IMR-90 (cell line): ENCODE measurements around the gene SFXN2. TPM values are rescaled to one million over a fixed set of nuclear protein-coding genes. Genes with fewer than 3 reads are reported as not detected.
"Not testable (repeated sequence)": the region's sequence is repeated elsewhere in the genome, so short reads cannot be mapped to it uniquely, and the experiment has no call there.

Experiments used
- ATAC-seq: fragments of 200-7000 bp; cut with Tn5 transposase; 2 replicates; pipeline ENCODE4 v1.9.1; 2020; ENCODE audit warnings: low read depth, mild to moderate bottlenecking, moderate library complexity
- BruUV-seq: library from RNA; stranded (reverse); fragments of 400-500 nt; replicated peaks from 2 replicates; lab custom pipeline; 2021; lab: Mats Ljungman, UMichigan
- CTCF ChIA-PET: fragments of 300-600 bp; formaldehyde crosslinking; extraction: SDS; loops from one replicate; lab custom pipeline; 2021; ENCODE audit warnings: antibody characterized with exemption; lab: Yijun Ruan, JAX
- POLR2A ChIA-PET: fragments of 300-600 bp; sonication (Branson Sonifier 250); formaldehyde crosslinking; loops from one replicate; lab custom pipeline; 2022; ENCODE audit warnings: antibody characterized with exemption; ENCODE audit not compliant: unreplicated experiment; lab: Charles Lee
- DNase-seq: peaks from one replicate; pipeline ENCODE4 v3.0.0; 2013
- H2AFZ ChIP-seq: replicated peaks from 2 replicates; pipeline ENCODE3; 2013; ENCODE audit warnings: low read length, mild to moderate bottlenecking; ENCODE audit not compliant: poor library complexity
- H2AK5ac ChIP-seq: 2 replicates; pipeline ENCODE4 v1.6.1; 2013; ENCODE audit warnings: low read depth, low read length, inconsistent platforms
- H2AK9ac ChIP-seq: replicated peaks from 2 replicates; pipeline ENCODE3; 2013; ENCODE audit warnings: mild to moderate bottlenecking, low read depth, low read length, moderate library complexity; ENCODE audit not compliant: poor library complexity
- H2BK120ac ChIP-seq: 2 replicates; pipeline ENCODE4 v1.6.1; 2013; ENCODE audit warnings: low read depth, low read length, inconsistent platforms
- H2BK15ac ChIP-seq: 3 replicates; pipeline ENCODE4 v1.6.1; 2013; ENCODE audit warnings: low read depth, low read length, inconsistent platforms
- H2BK20ac ChIP-seq: 2 replicates; pipeline ENCODE4 v1.6.1; 2013; ENCODE audit warnings: low read depth, mild to moderate bottlenecking, inconsistent platforms, low read length, moderate library complexity
- H2BK5ac ChIP-seq: 2 replicates; pipeline ENCODE4 v1.6.1; 2013; ENCODE audit warnings: mild to moderate bottlenecking, low read depth, low read length, inconsistent platforms; ENCODE audit not compliant: poor library complexity, severe bottlenecking
- H3K14ac ChIP-seq: replicated peaks from 2 replicates; pipeline ENCODE4 v1.6.1; 2013; ENCODE audit warnings: low read depth, low read length, inconsistent platforms
- H3K18ac ChIP-seq: 2 replicates; pipeline ENCODE4 v1.6.1; 2013; ENCODE audit warnings: low read depth, low read length, control low read depth
- H3K23ac ChIP-seq: 2 replicates; pipeline ENCODE4 v1.6.1; 2013; ENCODE audit warnings: low read depth, low read length, inconsistent platforms
- H3K27ac ChIP-seq: 2 replicates; pipeline ENCODE4 v1.5.1; 2013; ENCODE audit warnings: mild to moderate bottlenecking, control low read depth, low read length; ENCODE audit not compliant: insufficient read depth
- H3K27me3 ChIP-seq: 2 replicates; pipeline ENCODE4 v1.6.1; 2013; ENCODE audit warnings: low read length; ENCODE audit not compliant: control insufficient read depth, insufficient read depth
- H3K36me3 ChIP-seq: 2 replicates; pipeline ENCODE4 v1.6.1; 2013; ENCODE audit warnings: low read length, mixed read lengths; ENCODE audit not compliant: control insufficient read depth, insufficient read depth
- H3K4ac ChIP-seq: 2 replicates; pipeline ENCODE4 v1.6.1; 2013; ENCODE audit warnings: low read depth, low read length, inconsistent platforms
- H3K4me1 ChIP-seq: 2 replicates; pipeline ENCODE4 v1.6.1; 2013; ENCODE audit warnings: low read length, mixed read lengths; ENCODE audit not compliant: control insufficient read depth, insufficient read depth
- H3K4me2 ChIP-seq: 2 replicates; pipeline ENCODE4 v1.6.1; 2013; ENCODE audit warnings: low read depth, mild to moderate bottlenecking, control low read depth, low read length, moderate library complexity
- H3K4me3 ChIP-seq: 2 replicates; pipeline ENCODE4 v1.5.1; 2013; ENCODE audit warnings: low read depth, mild to moderate bottlenecking, control low read depth, low read length, moderate library complexity; ENCODE audit not compliant: insufficient read depth
- H3K56ac ChIP-seq: 2 replicates; pipeline ENCODE4 v1.6.1; 2013; ENCODE audit warnings: low read length, inconsistent platforms; ENCODE audit not compliant: insufficient read depth; ENCODE audit errors: extremely low read depth
- H3K79me1 ChIP-seq, 2 experiments: 2 replicates each; pipeline ENCODE4 v1.6.1; 2013; ENCODE audit warnings: low read length in 2 of 2, inconsistent platforms in 1 of 2, low read depth in 1 of 2
- H3K9ac ChIP-seq: 2 replicates; pipeline ENCODE4 v1.6.1; 2013; ENCODE audit warnings: low read depth, low read length, control low read depth
- H3K9me1 ChIP-seq: 2 replicates; pipeline ENCODE4 v1.6.1; 2013; ENCODE audit warnings: low read length, inconsistent platforms; ENCODE audit not compliant: insufficient read depth
- H3K9me3 ChIP-seq: 2 replicates; pipeline ENCODE4 v1.6.1; 2013; ENCODE audit warnings: low read length; ENCODE audit not compliant: control insufficient read depth, insufficient read depth
- H4K20me1 ChIP-seq: 2 replicates; pipeline ENCODE4 v1.6.1; 2013; ENCODE audit warnings: low read length, inconsistent platforms; ENCODE audit not compliant: insufficient read depth
- H4K5ac ChIP-seq: 2 replicates; pipeline ENCODE4 v1.6.1; 2013; ENCODE audit warnings: mild to moderate bottlenecking, low read depth, low read length, control low read depth
- H4K8ac ChIP-seq, 2 experiments: 2 replicates each; pipeline ENCODE4 v1.6.1; 2013; ENCODE audit warnings: low read depth in 2 of 2, low read length in 2 of 2, control low read depth in 1 of 2, inconsistent platforms in 1 of 2
- H4K91ac ChIP-seq: 2 replicates; pipeline ENCODE4 v1.6.1; 2013; ENCODE audit warnings: low read depth, low read length, inconsistent platforms; ENCODE audit not compliant: insufficient read depth
- WGBS, 2 experiments: methylation state at CpG; one replicate each; pipeline versions ENCODE4 v1.1.5 to v1.1.7; 2013; ENCODE audit warnings: missing lambda C conversion rate in 2 of 2; ENCODE audit not compliant: insufficient read length in 1 of 2; ENCODE audit errors: extremely low coverage in 2 of 2; 5-methylcytosine and 5-hydroxymethylcytosine counted together
- dilution Hi-C: fragments of 300-500 bp; cut with HindIII; formaldehyde crosslinking; loops from one replicate; pipeline ENCODE4 v1.14.3; 2018; ENCODE audit warnings: low sequenced_read_pairs; ENCODE audit not compliant: unreplicated experiment
- in situ Hi-C: fragments of 300-500 bp; cut with MboI; formaldehyde crosslinking; loops from 3 replicates; pipeline ENCODE4 v1.14.3; 2019; ENCODE audit warnings: low sequenced_read_pairs, inconsistent platforms, mixed read lengths
- intact Hi-C: fragments of 100-400 bp; cut with micrococcal nuclease; formaldehyde crosslinking; loops from 2 replicates; pipeline ENCODE4 v1.10.0; 2022
- polyA plus RNA-seq, 3 experiments: library from polyadenylated mRNA; depleted of rRNA; stranded (reverse); fragments of >200 nt; gene quantifications; 2 replicates each; pipeline ENCODE4 v1.2.3, GENCODE V29; 2012; ENCODE audit warnings: low replicate concordance in 1 of 3
- total RNA-seq: library from RNA; depleted of rRNA; stranded (reverse); fragments of >200 nt; gene quantifications from 2 replicates; pipeline ENCODE4 v1.2.3, GENCODE V29; 2012

SFXN2 gene
- total and polyA plus RNA-seq, 2 of the 4 experiments (the other 2 are of a cell fraction): 6.9 to 11.7 TPM

GRCh38 chr10:102716900-102717565, 2.6 kb downstream of the SFXN2 start:
- H3K56ac ChIP-seq, H3K23ac ChIP-seq, H3K27ac ChIP-seq, POLR2A ChIA-PET, H4K91ac ChIP-seq, H3K4ac ChIP-seq, H4K20me1 ChIP-seq, H2BK5ac ChIP-seq, DNase-seq, H3K4me2 ChIP-seq, H2BK20ac ChIP-seq, H3K27me3 ChIP-seq, H2BK15ac ChIP-seq, in situ Hi-C loops, CTCF ChIA-PET, H4K8ac ChIP-seq, H3K18ac ChIP-seq, H2AK5ac ChIP-seq, ATAC-seq, intact Hi-C loops, H3K9me3 ChIP-seq, H3K4me3 ChIP-seq, H2AFZ ChIP-seq, H3K36me3 ChIP-seq, H3K14ac ChIP-seq, H3K9ac ChIP-seq, H3K4me1 ChIP-seq, dilution Hi-C loops, H4K5ac ChIP-seq, H2AK9ac ChIP-seq, H2BK120ac ChIP-seq, BruUV-seq: not testable (repeated sequence)
- Histone ChIP-seq H3K79me1 (peaks cover 41 to 59% of the 10 kb centered on the region in 2 experiments), H3K9me1 (peaks cover 10% of the 10 kb centered on the region)
- WGBS, 2 experiments: no CpG with 5 or more reads among the region's 18 CpGs
